HepG2 (cell line): Measurements from ENCODE around the gene ADAM22. TPM values are rescaled to one million over a fixed set of nuclear protein-coding genes. Genes with fewer than 3 reads are reported as not detected.
A peak's percentile ranks its signal among the peaks of the same experiment; 100 is the strongest.

Experiments
- ATRX ChIP-seq: sonication (generic); formaldehyde crosslinking; IDR thresholded peaks from 2 replicates; pipeline ENCODE4 v1.4.0; 2020; ENCODE audit warnings: missing genetic modification reagents, borderline replicate concordance
- CCAR2 ChIP-seq: fragments of 200-400 bp; formaldehyde crosslinking; optimal IDR thresholded peaks from 2 replicates; pipeline ENCODE3; 2018; ENCODE audit warnings: low read depth, mild to moderate bottlenecking, low read length, moderate library complexity
- DR1 ChIP-seq: sonication (generic); formaldehyde crosslinking; IDR thresholded peaks from 2 replicates; pipeline ENCODE4 v1.8.0; 2021; ENCODE audit warnings: mild to moderate bottlenecking, missing genetic modification reagents, inconsistent platforms
- EP300 ChIP-seq, 3 experiments: sonication (generic) in 1 of 3; formaldehyde crosslinking in 1 of 3; IDR thresholded peaks; 2 replicates each; pipeline versions ENCODE4 v1.5.1 to v1.6.1; 2011 to 2020; ENCODE audit warnings: low read depth in 2 of 3, low read length in 2 of 3, borderline replicate concordance in 1 of 3, improper control_type of control experiment in 1 of 3, mild to moderate bottlenecking in 1 of 3, missing genetic modification reagents in 1 of 3, moderate library complexity in 1 of 3
- HDAC6 ChIP-seq: fragments of 200-600 bp; sonication (generic); IDR thresholded peaks from 2 replicates; pipeline ENCODE4 v1.7.0; 2017; ENCODE audit warnings: mild to moderate bottlenecking, antibody characterized with exemption, low read length, low read depth
- HNRNPK ChIP-seq: fragments of 200-400 bp; formaldehyde crosslinking; IDR thresholded peaks from 2 replicates; pipeline ENCODE4 v1.6.1; 2018; ENCODE audit warnings: low read length, low read depth, moderate library complexity, mild to moderate bottlenecking; ENCODE audit not compliant: poor library complexity, severe bottlenecking
- MAFK ChIP-seq, 2 experiments: IDR thresholded peaks in 1 of 2; conservative IDR thresholded peaks in 1 of 2; 2 replicates each; pipeline ENCODE4 v1.6.1; 2011; ENCODE audit warnings: improper control_type of control experiment in 2 of 2, low read length in 2 of 2
- NFKBIZ ChIP-seq: IDR thresholded peaks from 2 replicates; pipeline ENCODE4 v1.6.1; 2018; ENCODE audit warnings: missing genetic modification reagents, missing compliant biosample characterization
- NFYC ChIP-seq: IDR thresholded peaks from 2 replicates; pipeline ENCODE4 v1.6.1; 2016; ENCODE audit warnings: missing genetic modification reagents, missing compliant biosample characterization
- SMC3 ChIP-seq: IDR thresholded peaks from 2 replicates; pipeline ENCODE4 v1.6.1; 2011; ENCODE audit warnings: low read length, improper control_type of control experiment
- ZFP36L1 ChIP-seq: sonication (generic); formaldehyde crosslinking; IDR thresholded peaks from 2 replicates; pipeline ENCODE4 v1.8.0; 2022; ENCODE audit warnings: mild to moderate bottlenecking, missing genetic modification reagents, moderate library complexity
- ZMYM4 ChIP-seq: sonication (generic); formaldehyde crosslinking; IDR thresholded peaks from 2 replicates; pipeline ENCODE4 v1.8.1; 2023; ENCODE audit warnings: mild to moderate bottlenecking, missing genetic modification reagents
- ZNF20 ChIP-seq: sonication (generic); formaldehyde crosslinking; IDR thresholded peaks from 2 replicates; pipeline ENCODE4 v1.4.0; 2020; ENCODE audit warnings: mild to moderate bottlenecking, moderate library complexity, missing genetic modification reagents
- ZNF256 ChIP-seq: sonication (generic); formaldehyde crosslinking; conservative IDR thresholded peaks from 2 replicates; pipeline ENCODE4 v1.4.0; 2020; ENCODE audit warnings: missing genetic modification reagents
- ZNF329 ChIP-seq: sonication (generic); formaldehyde crosslinking; IDR thresholded peaks from 2 replicates; pipeline ENCODE4 v1.9.0; 2021; ENCODE audit warnings: low read depth, mild to moderate bottlenecking, missing genetic modification reagents
- ZNF350 ChIP-seq: sonication (generic); formaldehyde crosslinking; IDR thresholded peaks from 2 replicates; pipeline ENCODE4 v1.4.0; 2020; ENCODE audit warnings: mild to moderate bottlenecking, low read depth, missing genetic modification reagents, borderline replicate concordance
- ZNF354B ChIP-seq: sonication (generic); formaldehyde crosslinking; IDR thresholded peaks from 2 replicates; pipeline ENCODE4 v1.8.0; 2022; ENCODE audit warnings: mild to moderate bottlenecking, missing genetic modification reagents
- ZNF367 ChIP-seq: sonication (generic); formaldehyde crosslinking; IDR thresholded peaks from 2 replicates; pipeline ENCODE4 v1.4.0; 2020; ENCODE audit warnings: missing genetic modification reagents, borderline replicate concordance
- ZNF441 ChIP-seq: sonication (generic); formaldehyde crosslinking; IDR thresholded peaks from 2 replicates; pipeline ENCODE4 v1.7.0; 2021; ENCODE audit warnings: missing genetic modification reagents, borderline replicate concordance
- ZNF484 ChIP-seq: sonication (generic); formaldehyde crosslinking; IDR thresholded peaks from 2 replicates; pipeline ENCODE4 v1.5.1; 2020; ENCODE audit warnings: mild to moderate bottlenecking, low read depth, missing genetic modification reagents, borderline replicate concordance
- ZNF598 ChIP-seq: sonication (generic); formaldehyde crosslinking; IDR thresholded peaks from 2 replicates; pipeline ENCODE4 v1.5.1; 2020; ENCODE audit warnings: mild to moderate bottlenecking, missing genetic modification reagents, borderline replicate concordance
- ZNF850 ChIP-seq: sonication (generic); formaldehyde crosslinking; conservative IDR thresholded peaks from 2 replicates; pipeline ENCODE4 v1.9.0; 2021; ENCODE audit warnings: mild to moderate bottlenecking, missing genetic modification reagents
- polyA plus RNA-seq, 8 experiments: library from polyadenylated mRNA; depleted of rRNA in 3 of 8; stranded (reverse) in 7 of 8; unstranded in 1 of 8; fragments of >200 nt; fragmentation: Illumina TruSeq in 4 of 8; extraction: Trizol in 4 of 8; gene quantifications; 2 replicates each; pipeline versions ENCODE4 v1.2.1 to v1.2.3, GENCODE V29; 2011 to 2016; ENCODE audit warnings: low read depth in 4 of 8, missing spikeins in 1 of 8, mixed read lengths in 1 of 8; ENCODE audit not compliant: insufficient read depth in 1 of 8
- total RNA-seq, 5 experiments: library from RNA; depleted of rRNA; stranded (reverse); fragments of >200 nt; fragmentation: Illumina TruSeq; extraction: Trizol; gene quantifications; 2 replicates each; pipeline ENCODE4 v1.2.3, GENCODE V29; 2016; ENCODE audit warnings: low read depth in 1 of 5
- TF ChIP-seq, protein P1 (sequence below): IDR thresholded peaks from 2 replicates; pipeline ENCODE4 v1.6.1; 2016
- TF ChIP-seq, protein P2 (sequence below): sonication (generic); formaldehyde crosslinking; IDR thresholded peaks from 2 replicates; pipeline ENCODE4 v1.5.0; 2020; ENCODE audit warnings: missing genetic modification reagents
- TF ChIP-seq, protein P3 (sequence below): sonication (generic); formaldehyde crosslinking; IDR thresholded peaks from 2 replicates; pipeline ENCODE4 v1.4.0; 2020; ENCODE audit warnings: mild to moderate bottlenecking, missing genetic modification reagents

ADAM22 gene
- total and polyA plus RNA-seq, 2 of the 13 experiments (the other 11 are each of a cell fraction or from before 2014, with no cell fraction given) = 1.9 to 6.7 TPM

DNA sequence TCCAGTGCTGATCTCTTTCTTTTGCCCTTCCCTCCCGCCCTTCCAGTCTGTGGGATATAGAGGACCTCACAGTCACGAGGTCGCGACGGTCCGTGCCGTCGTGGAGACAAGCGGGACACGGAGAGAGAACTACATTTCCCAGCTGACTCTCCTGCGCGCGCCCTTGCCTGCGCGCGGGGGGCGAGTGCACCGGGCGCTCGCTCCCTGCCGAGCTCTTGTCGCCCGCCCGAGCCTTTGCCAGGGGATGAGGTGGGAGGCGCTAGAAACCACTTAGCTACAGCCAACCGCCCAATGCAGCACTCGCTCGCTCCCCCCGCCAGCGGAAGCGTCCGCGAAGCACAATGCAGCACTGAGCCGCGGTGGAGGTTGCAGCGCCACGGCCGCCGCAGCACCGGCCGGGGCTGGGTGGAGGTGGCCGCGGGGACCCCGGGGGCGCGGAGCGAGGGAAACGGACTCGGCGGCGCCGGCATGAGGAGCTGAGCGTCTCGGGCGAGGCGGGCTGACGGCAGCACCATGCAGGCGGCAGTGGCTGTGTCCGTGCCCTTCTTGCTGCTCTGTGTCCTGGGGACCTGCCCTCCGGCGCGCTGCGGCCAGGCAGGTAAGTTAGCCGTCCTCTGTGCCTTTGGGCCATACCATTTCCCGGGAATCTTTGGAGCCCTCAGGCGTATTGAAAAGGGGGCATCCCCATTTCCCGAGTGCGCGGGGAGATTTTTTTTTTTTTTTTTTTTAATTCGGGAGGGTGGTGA is at the start of gene ADAM22 (continued):
- TF ChIP-seq EP300 (IDR thresholded peaks at IDR 0.05; ENCODE audit: low read depth in 2 of 2, low read length in 2 of 2) (no peak), EP300 (CRISPR knock-in tag; IDR thresholded peaks at IDR 0.05; ENCODE audit: borderline replicate concordance) (no peak), ZNF850 (CRISPR knock-in tag) (no peak), ATRX (no peak), ZNF350 (CRISPR knock-in tag) (0 out of 2 replicates have a peak, but pooled peaks have one; percentile 32), NFKBIZ (CRISPR knock-in tag) (no peak), HNRNPK (no peak), ZNF484 (CRISPR knock-in tag) (no peak), ZNF20 (CRISPR knock-in tag) (no peak), ZNF441 (CRISPR knock-in tag) (no peak), ZNF598 (CRISPR knock-in tag) (peak; percentile 64; the same call in 1 of the 2 replicates), ZMYM4 (peak; percentile 88), HDAC6 (no peak), ZNF354B (no peak), ZNF329 (CRISPR knock-in tag) (0 out of 2 replicates have a peak, but pooled peaks have one; percentile 27), ZFP36L1 (0 out of 2 replicates have a peak, but pooled peaks have one; percentile 73), DR1 (peak; percentile 57; the same call in 1 of the 2 replicates), CCAR2 (no peak), SMC3 (no peak), ZNF256 (CRISPR knock-in tag) (no peak), MAFK (conservative IDR thresholded peaks at IDR 0.05 in 1 of 2, IDR thresholded peaks at IDR 0.05 in 1 of 2; ENCODE audit: low read length in 2 of 2) (no peak), NFYC (CRISPR knock-in tag) (no peak; the same call in 1 of the 2 replicates), ZNF367 (CRISPR knock-in tag) (no peak)
- TF ChIP-seq, protein P1, sequence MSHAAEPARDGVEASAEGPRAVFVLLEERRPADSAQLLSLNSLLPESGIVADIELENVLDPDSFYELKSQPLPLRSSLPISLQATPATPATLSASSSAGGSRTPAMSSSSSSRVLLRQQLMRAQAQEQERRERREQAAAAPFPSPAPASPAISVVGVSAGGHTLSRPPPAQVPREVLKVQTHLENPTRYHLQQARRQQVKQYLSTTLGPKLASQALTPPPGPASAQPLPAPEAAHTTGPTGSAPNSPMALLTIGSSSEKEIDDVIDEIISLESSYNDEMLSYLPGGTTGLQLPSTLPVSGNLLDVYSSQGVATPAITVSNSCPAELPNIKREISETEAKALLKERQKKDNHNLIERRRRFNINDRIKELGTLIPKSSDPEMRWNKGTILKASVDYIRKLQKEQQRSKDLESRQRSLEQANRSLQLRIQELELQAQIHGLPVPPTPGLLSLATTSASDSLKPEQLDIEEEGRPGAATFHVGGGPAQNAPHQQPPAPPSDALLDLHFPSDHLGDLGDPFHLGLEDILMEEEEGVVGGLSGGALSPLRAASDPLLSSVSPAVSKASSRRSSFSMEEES (CRISPR knock-in tag) = no peak; the same call in 1 of the 2 replicates
- TF ChIP-seq, protein P2, sequence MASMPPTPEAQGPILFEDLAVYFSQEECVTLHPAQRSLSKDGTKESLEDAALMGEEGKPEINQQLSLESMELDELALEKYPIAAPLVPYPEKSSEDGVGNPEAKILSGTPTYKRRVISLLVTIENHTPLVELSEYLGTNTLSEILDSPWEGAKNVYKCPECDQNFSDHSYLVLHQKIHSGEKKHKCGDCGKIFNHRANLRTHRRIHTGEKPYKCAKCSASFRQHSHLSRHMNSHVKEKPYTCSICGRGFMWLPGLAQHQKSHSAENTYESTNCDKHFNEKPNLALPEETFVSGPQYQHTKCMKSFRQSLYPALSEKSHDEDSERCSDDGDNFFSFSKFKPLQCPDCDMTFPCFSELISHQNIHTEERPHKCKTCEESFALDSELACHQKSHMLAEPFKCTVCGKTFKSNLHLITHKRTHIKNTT (CRISPR knock-in tag) = no peak
- TF ChIP-seq, protein P3, sequence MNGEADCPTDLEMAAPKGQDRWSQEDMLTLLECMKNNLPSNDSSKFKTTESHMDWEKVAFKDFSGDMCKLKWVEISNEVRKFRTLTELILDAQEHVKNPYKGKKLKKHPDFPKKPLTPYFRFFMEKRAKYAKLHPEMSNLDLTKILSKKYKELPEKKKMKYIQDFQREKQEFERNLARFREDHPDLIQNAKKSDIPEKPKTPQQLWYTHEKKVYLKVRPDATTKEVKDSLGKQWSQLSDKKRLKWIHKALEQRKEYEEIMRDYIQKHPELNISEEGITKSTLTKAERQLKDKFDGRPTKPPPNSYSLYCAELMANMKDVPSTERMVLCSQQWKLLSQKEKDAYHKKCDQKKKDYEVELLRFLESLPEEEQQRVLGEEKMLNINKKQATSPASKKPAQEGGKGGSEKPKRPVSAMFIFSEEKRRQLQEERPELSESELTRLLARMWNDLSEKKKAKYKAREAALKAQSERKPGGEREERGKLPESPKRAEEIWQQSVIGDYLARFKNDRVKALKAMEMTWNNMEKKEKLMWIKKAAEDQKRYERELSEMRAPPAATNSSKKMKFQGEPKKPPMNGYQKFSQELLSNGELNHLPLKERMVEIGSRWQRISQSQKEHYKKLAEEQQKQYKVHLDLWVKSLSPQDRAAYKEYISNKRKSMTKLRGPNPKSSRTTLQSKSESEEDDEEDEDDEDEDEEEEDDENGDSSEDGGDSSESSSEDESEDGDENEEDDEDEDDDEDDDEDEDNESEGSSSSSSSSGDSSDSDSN (CRISPR knock-in tag) = peak; percentile 97
